Esophagus muscularis mucosa (tissue), 4 donors: Measurements from ENCODE around the gene DAZAP1. TPM values are rescaled to one million over a fixed set of nuclear protein-coding genes. Genes with fewer than 3 reads are reported as not detected.

Experiments used
- DNase-seq: peaks from one replicate; pipeline ENCODE4 v3.0.0-alpha.2; 2017; ENCODE audit errors: extremely low spot score
- H3K27ac ChIP-seq, 4 donors: fragments of 200-600 bp; sonication (generic); replicated peaks in 1 of 4; 1 replicate in 3 of 4; 2 replicates in 1 of 4; pipeline ENCODE4 v1.5.1; 2016 to 2019; ENCODE audit warnings: mild to moderate bottlenecking in 1 of 4
- H3K27me3 ChIP-seq, 4 donors: fragments of 200-600 bp; sonication (generic); one replicate each; pipeline versions ENCODE4 v1.5.1 to v1.6.0; 2016 to 2019
- H3K36me3 ChIP-seq, 4 donors: fragments of 200-600 bp; sonication (generic); one replicate each; pipeline ENCODE4 v1.5.1; 2016 to 2019
- H3K4me1 ChIP-seq, 4 donors: fragments of 200-600 bp; sonication (generic); one replicate each; pipeline ENCODE4 v1.5.1; 2016 to 2019
- H3K4me3 ChIP-seq, 4 donors: fragments of 200-600 bp; sonication (generic); 1 replicate in 2 of 4; 2 replicates in 2 of 4; pipeline ENCODE4 v1.5.1; 2016 to 2019; ENCODE audit warnings: mild to moderate bottlenecking in 4 of 4, moderate library complexity in 1 of 4
- H3K9me3 ChIP-seq, 4 donors: fragments of 200-600 bp; sonication (generic); 1 replicate in 3 of 4; 2 replicates in 1 of 4; pipeline ENCODE4 v1.5.1; 2016 to 2019
- EP300 ChIP-seq: sonication (generic); formaldehyde crosslinking; IDR thresholded peaks from one replicate; pipeline ENCODE4 v1.6.1; 2017; ENCODE audit warnings: antibody characterized with exemption
- POLR2A ChIP-seq: fragments of 450-650 bp; IDR thresholded peaks from one replicate; pipeline ENCODE4 v1.6.1; 2017; ENCODE audit warnings: antibody characterized with exemption, moderate library complexity, mild to moderate bottlenecking, low read depth
- POLR2AphosphoS5 ChIP-seq, 2 donors: sonication (generic); formaldehyde crosslinking; IDR thresholded peaks; one replicate each; pipeline ENCODE4 v1.6.1; 2017; ENCODE audit warnings: antibody characterized with exemption in 2 of 2
- WGBS: methylation state at CpG from one replicate; pipeline ENCODE4 v1.1.5; 2018; 5-methylcytosine and 5-hydroxymethylcytosine counted together
- intact Hi-C: fragments of 100-400 bp; cut with DNase I; formaldehyde crosslinking; loops from one replicate; pipeline ENCODE4 v1.15.1; 2023
- total RNA-seq, 4 donors: library from RNA; depleted of rRNA; stranded (reverse); fragments of >200 nt; gene quantifications; one replicate each; pipeline versions ENCODE4 v1.1.0 to v1.2.1, GENCODE V29; 2016
- TF ChIP-seq, protein P1 (sequence below), 3 experiments: fragments of 200-600 bp in 2 of 3; fragments of 450-650 bp in 1 of 3; sonication (generic) in 2 of 3; IDR thresholded peaks; one replicate each; pipeline ENCODE4 v1.5.1; 2017 to 2019; ENCODE audit warnings: antibody characterized with exemption in 3 of 3, mild to moderate bottlenecking in 2 of 3, moderate library complexity in 1 of 3

Gene DAZAP1
- total RNA-seq, 4 donors from 2014 or later = 44.9 to 79.4 (median 52.9) TPM

DNA sequence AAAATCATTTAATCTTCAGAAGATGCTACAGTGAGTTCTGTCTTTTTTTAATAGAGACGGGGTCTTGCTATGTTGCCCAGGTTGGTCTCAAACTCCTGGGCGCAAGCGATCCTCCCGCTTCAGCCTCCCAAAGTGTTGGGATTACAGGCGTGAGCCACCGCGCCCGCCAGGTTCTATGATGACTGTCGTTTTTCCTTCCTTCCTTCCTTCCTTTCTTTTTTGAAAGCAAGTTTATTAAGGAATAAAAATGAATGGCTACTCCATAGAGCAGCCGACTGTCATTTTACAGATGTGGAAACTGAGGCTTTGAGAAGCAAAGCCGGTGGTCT is 5.5 kb upstream of the DAZAP1 start:
- no peak overlapping the region for H3K27ac ChIP-seq
- peaks cover 0 to 9% (median 0%) of the 10 kb centered on the region in 4 donors for H3K36me3 ChIP-seq
- peak overlapping the region; percentile 63 to 82 (median 68) for H3K4me3 ChIP-seq
- peaks cover 14 to 44% (median 43%) of the 10 kb centered on the region in 4 donors for H3K4me1 ChIP-seq
- no peaks in the 10 kb centered on the region for H3K9me3 ChIP-seq
- no peak for DNase-seq
- H3K27me3 ChIP-seq = peaks cover 0 to 5% (median 0%) of the 10 kb centered on the region in 4 donors
- TF ChIP-seq EP300 = no peak
- no peak for TF ChIP-seq POLR2A
- no peak for TF ChIP-seq POLR2AphosphoS5 (IDR thresholded peaks at IDR 0.05)
- TF ChIP-seq, protein P1, sequence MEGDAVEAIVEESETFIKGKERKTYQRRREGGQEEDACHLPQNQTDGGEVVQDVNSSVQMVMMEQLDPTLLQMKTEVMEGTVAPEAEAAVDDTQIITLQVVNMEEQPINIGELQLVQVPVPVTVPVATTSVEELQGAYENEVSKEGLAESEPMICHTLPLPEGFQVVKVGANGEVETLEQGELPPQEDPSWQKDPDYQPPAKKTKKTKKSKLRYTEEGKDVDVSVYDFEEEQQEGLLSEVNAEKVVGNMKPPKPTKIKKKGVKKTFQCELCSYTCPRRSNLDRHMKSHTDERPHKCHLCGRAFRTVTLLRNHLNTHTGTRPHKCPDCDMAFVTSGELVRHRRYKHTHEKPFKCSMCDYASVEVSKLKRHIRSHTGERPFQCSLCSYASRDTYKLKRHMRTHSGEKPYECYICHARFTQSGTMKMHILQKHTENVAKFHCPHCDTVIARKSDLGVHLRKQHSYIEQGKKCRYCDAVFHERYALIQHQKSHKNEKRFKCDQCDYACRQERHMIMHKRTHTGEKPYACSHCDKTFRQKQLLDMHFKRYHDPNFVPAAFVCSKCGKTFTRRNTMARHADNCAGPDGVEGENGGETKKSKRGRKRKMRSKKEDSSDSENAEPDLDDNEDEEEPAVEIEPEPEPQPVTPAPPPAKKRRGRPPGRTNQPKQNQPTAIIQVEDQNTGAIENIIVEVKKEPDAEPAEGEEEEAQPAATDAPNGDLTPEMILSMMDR (IDR thresholded peaks at IDR 0.05) = no peak
- 68% methylated on average over 11 of the region's 11 CpGs for WGBS
- intact Hi-C loops = loop anchor here (10.0 kb wide), 1 partner anchor 117 kb away; the partner anchor contains the start of gene EFNA2

DNA sequence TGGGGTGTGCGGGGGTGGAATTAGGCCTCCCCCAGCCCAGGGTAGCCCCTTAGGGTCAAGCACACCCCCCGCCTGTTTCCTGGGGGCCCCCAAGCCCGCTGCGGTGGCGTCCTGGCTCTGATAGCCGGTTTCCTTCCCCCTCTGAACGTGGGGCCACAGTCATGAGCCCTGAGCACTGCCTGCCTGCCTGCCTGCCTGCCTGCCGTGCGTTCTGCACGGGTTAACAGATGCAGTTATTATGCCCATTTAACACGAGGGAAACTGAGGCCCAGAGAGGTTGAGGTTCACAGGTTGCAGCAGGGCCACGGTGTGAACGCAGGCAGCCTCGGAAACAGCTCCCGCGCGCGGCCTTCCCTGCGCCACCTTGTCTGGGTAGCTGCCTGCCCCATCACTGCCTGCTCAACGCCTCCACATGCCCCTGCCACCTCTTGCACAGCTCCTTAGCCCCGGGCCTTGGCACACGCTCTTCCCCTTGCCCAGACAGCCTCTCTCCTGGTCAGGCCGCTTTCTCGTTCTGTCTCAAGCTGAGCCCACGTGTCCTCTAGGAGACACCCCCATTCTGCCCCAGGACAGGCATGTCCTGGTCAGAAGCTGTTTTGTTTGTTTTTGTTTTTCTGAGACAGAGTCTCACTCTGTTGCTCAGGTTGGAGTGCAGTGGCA is 4.8 kb upstream of the DAZAP1 start:
- Histone ChIP-seq H3K9me3 (no peaks in the 10 kb centered on the region), H3K4me1 (peaks cover 14 to 45% (median 43%) of the 10 kb centered on the region in 4 donors), H3K27ac (no peak overlapping the region), H3K27me3 (peaks cover 0 to 5% (median 0%) of the 10 kb centered on the region in 4 donors), H3K4me3 (no peak overlapping the region), H3K36me3 (peaks cover 0 to 6% (median 0%) of the 10 kb centered on the region in 4 donors)
- 58% methylated on average over 20 of the region's 25 CpGs for WGBS
- intact Hi-C loops = loop anchor here (10.0 kb wide), 1 partner anchor 118 kb away; the partner anchor contains the start of gene EFNA2
- no peak for DNase-seq
- TF ChIP-seq POLR2A (no peak), POLR2AphosphoS5 (IDR thresholded peaks at IDR 0.05) (no peak)

GRCh38 chr19:1406774-1407527 is 435 bp upstream of the DAZAP1 start:
- H3K4me1 ChIP-seq = peaks cover 35 to 57% (median 54%) of the 10 kb centered on the region in 4 donors
- no peaks in the 10 kb centered on the region for H3K9me3 ChIP-seq
- under 1% methylated on average over 41 of the region's 72 CpGs for WGBS
- intact Hi-C loops = loop anchor here (10.0 kb wide), 1 partner anchor 122 kb away; the partner anchor contains the start of gene EFNA2
- H3K27me3 ChIP-seq = peaks cover 0 to 5% (median 0%) of the 10 kb centered on the region in 4 donors
- H3K4me3 ChIP-seq = peak overlapping the region; percentile 89 to 100 (median 100)
- TF ChIP-seq EP300 = no peak
- peak; percentile 40 for TF ChIP-seq POLR2A
- TF ChIP-seq POLR2AphosphoS5 (IDR thresholded peaks at IDR 0.05) = peak; percentile 49 to 87
- TF ChIP-seq, protein P1 (IDR thresholded peaks at IDR 0.05) = peak in 2 of 3 experiments; percentile 21 to 24
- H3K27ac ChIP-seq = peak overlapping the region; percentile 82 to 98 (median 94)
- peaks cover 0 to 10% (median 0%) of the 10 kb centered on the region in 4 donors for H3K36me3 ChIP-seq
- peak; percentile 99 for DNase-seq

DNA sequence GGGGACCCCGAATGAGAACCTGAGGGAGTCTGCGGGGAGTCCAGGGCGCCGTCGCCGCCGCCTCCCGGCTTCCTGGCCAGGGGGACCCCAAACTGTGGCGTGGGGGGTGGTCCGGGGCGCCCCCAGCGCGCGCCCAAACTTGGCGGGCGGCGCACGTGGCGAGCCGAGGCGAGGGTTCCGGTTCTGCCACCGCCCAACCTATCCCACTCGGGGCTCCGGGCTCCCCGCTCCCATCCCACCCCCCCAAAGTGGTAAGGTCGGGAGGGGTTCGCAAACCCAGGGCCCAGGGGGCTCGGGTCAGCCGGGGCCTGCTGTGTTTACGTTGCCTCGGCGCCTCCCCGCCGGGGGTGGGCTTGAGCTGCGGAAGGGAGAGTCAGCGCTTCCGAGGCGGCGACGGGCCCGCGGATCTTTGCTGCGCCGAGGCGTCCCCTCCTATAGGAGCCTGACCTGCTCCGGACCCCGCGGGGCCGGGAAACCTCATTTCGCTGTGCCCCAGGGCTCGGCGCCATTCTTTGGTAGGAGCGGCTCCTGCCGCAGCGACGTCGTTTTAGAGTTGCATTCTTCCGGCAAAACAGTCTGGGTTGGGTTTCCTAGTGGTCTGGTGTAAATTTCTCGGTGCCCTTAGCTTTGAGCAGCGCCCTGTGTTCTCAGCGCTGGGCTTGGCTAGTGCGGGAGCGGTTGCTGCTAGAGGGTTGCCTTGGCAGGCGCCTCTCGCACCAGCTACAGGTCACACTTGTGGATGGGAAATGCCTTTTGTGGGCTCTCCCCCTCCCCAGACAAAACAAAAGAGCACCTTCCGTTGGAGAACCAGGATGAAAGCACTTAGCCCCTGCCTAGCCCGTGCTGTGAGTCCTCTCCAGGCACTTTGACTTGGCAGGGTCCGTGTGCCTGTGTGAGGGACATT is 1.2 kb downstream of the DAZAP1 start:
- Histone ChIP-seq H3K4me1 (peaks cover 48 to 63% (median 57%) of the 10 kb centered on the region in 4 donors), H3K27ac (peak overlapping the region; percentile 90 to 98 (median 96)), H3K9me3 (no peaks in the 10 kb centered on the region), H3K27me3 (no peaks in the 10 kb centered on the region), H3K4me3 (peak overlapping the region; percentile 89 to 100 (median 100)), H3K36me3 (peaks cover 0 to 20% (median 9%) of the 10 kb centered on the region in 4 donors)
- intact Hi-C loops = loop anchor here (10.0 kb wide), 1 partner anchor 124 kb away; the partner anchor contains the start of gene EFNA2
- no peak for DNase-seq
- TF ChIP-seq, protein P1 (IDR thresholded peaks at IDR 0.05) = no peak
- peak; percentile 36 to 42 for TF ChIP-seq POLR2AphosphoS5 (IDR thresholded peaks at IDR 0.05)
- 0% methylated on average over 1 of the region's 69 CpGs for WGBS
